Astrocyte of the spinal cord (primary cell): ENCODE measurements around the gene RHOD.

Experiments
- DNase-seq: peaks from one replicate; pipeline ENCODE4 v3.0.0; 2011; ENCODE audit warnings: low read depth, low spot score
- H3K4me3 ChIP-seq: 2 replicates; pipeline ENCODE4 v1.5.1; 2011; ENCODE audit warnings: low read depth, mild to moderate bottlenecking, low read length, moderate library complexity
- in situ Hi-C: cut with HindIII; loops from 2 replicates; pipeline ENCODE4 v1.10.0; 2017; ENCODE audit warnings: low sequenced_read_pairs
- TF ChIP-seq, protein P1 (sequence below): IDR thresholded peaks from 2 replicates; pipeline ENCODE4 v1.5.1; 2012; ENCODE audit warnings: low read depth, mild to moderate bottlenecking, low read length, inconsistent platforms

The RHOD gene

DNA sequence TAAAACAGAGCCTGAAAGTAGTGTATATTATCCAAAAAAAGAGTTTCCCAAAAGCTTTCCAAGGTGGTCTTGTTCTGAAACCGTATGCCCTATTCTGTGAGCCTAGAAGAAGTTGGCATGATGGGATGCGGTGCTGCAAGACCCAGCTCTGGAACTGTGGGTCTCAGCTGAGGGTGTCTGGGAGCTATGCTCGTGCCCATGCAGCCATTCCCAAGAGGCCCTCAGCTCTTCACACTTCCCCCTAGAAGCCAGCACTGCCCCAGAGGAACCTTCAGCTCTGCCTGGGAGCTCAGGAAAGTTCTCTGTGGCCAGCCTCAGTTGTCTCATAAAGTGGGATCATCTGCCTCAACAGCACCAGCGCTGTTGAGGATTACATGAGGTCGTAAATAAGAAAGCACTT lies 40.1 kb upstream of the RHOD start:
- TF ChIP-seq, protein P1, sequence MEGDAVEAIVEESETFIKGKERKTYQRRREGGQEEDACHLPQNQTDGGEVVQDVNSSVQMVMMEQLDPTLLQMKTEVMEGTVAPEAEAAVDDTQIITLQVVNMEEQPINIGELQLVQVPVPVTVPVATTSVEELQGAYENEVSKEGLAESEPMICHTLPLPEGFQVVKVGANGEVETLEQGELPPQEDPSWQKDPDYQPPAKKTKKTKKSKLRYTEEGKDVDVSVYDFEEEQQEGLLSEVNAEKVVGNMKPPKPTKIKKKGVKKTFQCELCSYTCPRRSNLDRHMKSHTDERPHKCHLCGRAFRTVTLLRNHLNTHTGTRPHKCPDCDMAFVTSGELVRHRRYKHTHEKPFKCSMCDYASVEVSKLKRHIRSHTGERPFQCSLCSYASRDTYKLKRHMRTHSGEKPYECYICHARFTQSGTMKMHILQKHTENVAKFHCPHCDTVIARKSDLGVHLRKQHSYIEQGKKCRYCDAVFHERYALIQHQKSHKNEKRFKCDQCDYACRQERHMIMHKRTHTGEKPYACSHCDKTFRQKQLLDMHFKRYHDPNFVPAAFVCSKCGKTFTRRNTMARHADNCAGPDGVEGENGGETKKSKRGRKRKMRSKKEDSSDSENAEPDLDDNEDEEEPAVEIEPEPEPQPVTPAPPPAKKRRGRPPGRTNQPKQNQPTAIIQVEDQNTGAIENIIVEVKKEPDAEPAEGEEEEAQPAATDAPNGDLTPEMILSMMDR: no peak
- in situ Hi-C loops: no loop called here
- DNase-seq: no peak
- no peak overlapping the region for H3K4me3 ChIP-seq

DNA sequence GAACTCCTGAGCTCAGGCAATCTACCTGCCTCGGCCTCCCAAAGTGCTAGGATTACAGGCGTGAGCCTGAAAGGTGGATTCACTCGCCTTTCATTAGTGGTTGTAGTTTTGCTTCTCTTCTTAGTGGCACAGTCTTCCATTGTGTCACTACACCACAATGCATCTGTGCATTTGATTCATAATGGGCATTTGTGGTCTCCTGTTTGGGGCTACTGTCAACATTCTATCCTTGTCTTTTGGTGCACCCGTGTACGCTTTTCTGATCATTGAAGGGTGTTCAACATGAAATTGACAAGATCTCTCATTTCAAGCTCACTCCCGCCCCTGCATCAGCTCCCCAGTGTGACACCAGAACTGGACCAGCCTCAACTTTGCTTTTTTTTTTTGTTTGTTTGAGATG lies 35.7 kb upstream of the RHOD start:
- H3K4me3 ChIP-seq: no peak overlapping the region
- TF ChIP-seq, protein P1: no peak
- in situ Hi-C loops: no loop called here
- DNase-seq: no peak

DNA sequence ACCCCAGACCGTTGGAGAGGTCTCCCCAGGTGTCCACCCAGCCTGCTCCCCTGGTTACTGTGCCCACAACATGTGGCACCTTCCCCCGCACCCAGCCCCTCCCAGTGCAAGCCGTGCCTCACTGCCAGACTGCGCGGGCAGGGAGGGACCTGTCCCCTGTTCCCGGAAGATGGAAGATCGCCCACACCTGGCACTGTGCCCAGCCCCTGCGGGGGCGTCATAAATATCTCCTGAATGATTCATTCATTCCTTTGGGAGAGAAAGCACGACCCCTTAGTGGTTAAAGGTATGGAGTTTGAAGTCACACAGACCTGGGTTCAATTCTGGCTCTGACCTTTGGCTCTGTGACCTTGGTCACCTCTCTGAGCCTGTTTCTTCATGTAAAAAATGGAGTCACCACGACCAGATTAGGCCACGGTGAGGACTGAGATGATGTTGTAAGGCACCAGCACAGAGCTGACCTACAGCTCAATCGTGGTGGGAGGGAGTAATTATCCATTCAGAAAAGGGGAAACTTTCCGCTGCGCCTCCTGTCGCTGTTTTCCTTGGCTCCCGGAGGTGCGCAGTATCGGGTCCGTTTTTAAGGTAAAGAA lies 34.2 kb upstream of the RHOD start:
- peak overlapping the region; percentile 26 for H3K4me3 ChIP-seq

GRCh38 chr11:67022961-67023956 lies 33.4 kb upstream of the RHOD start, which contains the start of gene SYT12:
Gene SYT12, plus strand, starts transcription at chr11:67023134. Its CDS starts 7,011 bp downstream, at chr11:67030145.
- DNase-seq: no peak
- H3K4me3 ChIP-seq: peak within 1 kb of the TSS; percentile 26
- TF ChIP-seq, protein P1: no peak
- in situ Hi-C loops: no loop called here

More for the DNA sequence above, 34.2 kb upstream of the RHOD start:
- TF ChIP-seq, protein P1: no peak
- in situ Hi-C loops: no loop called here
- peak; percentile 41 for DNase-seq

GRCh38 chr11:67023957-67024353 lies 32.7 kb upstream of the RHOD start:
- TF ChIP-seq, protein P1: no peak
- H3K4me3 ChIP-seq: no peak overlapping the region
- no peak for DNase-seq
- in situ Hi-C loops: no loop called here

DNA sequence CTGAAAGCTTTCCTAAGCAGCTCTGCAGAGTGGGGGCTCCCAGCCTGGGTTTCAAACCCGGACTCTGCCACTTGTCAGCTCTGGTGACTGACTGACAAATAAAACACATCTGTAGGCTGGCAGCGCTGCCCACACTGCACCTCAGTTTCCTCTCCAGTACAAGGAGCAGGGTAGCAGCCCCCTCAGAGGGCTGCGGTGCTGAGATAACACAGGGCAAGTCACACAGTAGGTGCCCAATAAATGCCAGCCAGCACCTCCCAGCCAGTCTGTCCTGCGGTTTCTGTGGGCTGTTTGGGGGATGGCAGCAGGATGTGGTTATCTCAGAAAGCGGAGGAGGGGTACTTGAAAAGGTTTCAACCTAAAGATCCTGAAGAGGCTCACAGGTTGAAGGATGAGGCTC lies 32.2 kb upstream of the RHOD start:
- in situ Hi-C loops: no loop called here
- TF ChIP-seq, protein P1: no peak
- no peak for DNase-seq
- no peak overlapping the region for H3K4me3 ChIP-seq
